Urinary bladder (tissue), 4 donors: Measurements from ENCODE around the gene SYT6. TPM values are rescaled to one million over a fixed set of nuclear protein-coding genes. Genes with fewer than 3 reads are reported as not detected.

Experiments
- DNase-seq: peaks from one replicate; pipeline ENCODE4 v3.0.0-alpha.2; 2015; ENCODE audit errors: extremely low spot score
- H3K27ac ChIP-seq: one replicate; pipeline ENCODE4 v1.5.1; 2013; ENCODE audit warnings: low read depth, mild to moderate bottlenecking, moderate library complexity
- H3K36me3 ChIP-seq: one replicate; pipeline ENCODE4 v1.6.1; 2013; ENCODE audit warnings: mild to moderate bottlenecking, moderate library complexity; ENCODE audit not compliant: insufficient read depth
- H3K4me1 ChIP-seq: one replicate; pipeline ENCODE4 v1.6.1; 2013; ENCODE audit warnings: mild to moderate bottlenecking, moderate library complexity; ENCODE audit not compliant: insufficient read depth
- H3K4me3 ChIP-seq: one replicate; pipeline ENCODE4 v1.5.1; 2013; ENCODE audit warnings: low read depth, low read length
- WGBS: extraction: QIAGEN DNeasy Blood & Tissue Kit; methylation state at CpG from one replicate; pipeline ENCODE4 v1.1.7; 2013; 5-methylcytosine and 5-hydroxymethylcytosine counted together
- polyA plus RNA-seq: library from polyadenylated mRNA; stranded (reverse); fragments of 200-250 nt; gene quantifications from one replicate; pipeline ENCODE4 v1.2.3, GENCODE V29; 2013
- total RNA-seq: library from RNA; depleted of rRNA; stranded (reverse); fragments of >200 nt; gene quantifications from one replicate; pipeline ENCODE4 v1.2.3, GENCODE V29; 2014
- donor health status: healthy with polysubstance abuse.
- donor health status: healthy.

Gene SYT6
- total and polyA plus RNA-seq, 2 donors, result 0.14 to 0.37 TPM

GRCh38 chr1:114145504-114146151, 8.0 kb downstream of the SYT6 start:
- Histone ChIP-seq H3K27ac (no peak overlapping the region), H3K4me3 (no peak overlapping the region), H3K36me3 (no peaks in the 10 kb centered on the region), H3K4me1 (no peaks in the 10 kb centered on the region)
- WGBS, result 91% methylated on average over 2 of the region's 2 CpGs
- no peak for DNase-seq

- DNase-seq, result no peak
- no peak overlapping the region for H3K4me3 ChIP-seq
- no peaks in the 10 kb centered on the region for H3K36me3 ChIP-seq
- 92% methylated on average over 2 of the region's 2 CpGs for WGBS
- H3K4me1 ChIP-seq, result no peaks in the 10 kb centered on the region
- H3K27ac ChIP-seq, result no peak overlapping the region
Observed at GRCh38 chr1:114144016-114144415, 9.7 kb downstream of the SYT6 start.

- Histone ChIP-seq H3K36me3 (no peaks in the 10 kb centered on the region), H3K27ac (no peak overlapping the region), H3K4me3 (no peak overlapping the region), H3K4me1 (no peaks in the 10 kb centered on the region)
- WGBS, result 95% methylated on average over 10 of the region's 10 CpGs
- DNase-seq, result no peak
Observed at GRCh38 chr1:114139540-114139939, 14.1 kb downstream of the SYT6 start.

GRCh38 chr1:114137497-114137896, 16.2 kb downstream of the SYT6 start:
- Histone ChIP-seq H3K4me1 (no peaks in the 10 kb centered on the region), H3K36me3 (no peaks in the 10 kb centered on the region), H3K4me3 (no peak overlapping the region), H3K27ac (no peak overlapping the region)
- WGBS, result 97% methylated on average over 15 of the region's 15 CpGs
- no peak for DNase-seq

GRCh38 chr1:114135786-114136185, 17.9 kb downstream of the SYT6 start:
- DNase-seq, result no peak
- H3K4me1 ChIP-seq, result no peaks in the 10 kb centered on the region
- H3K36me3 ChIP-seq, result no peaks in the 10 kb centered on the region
- no peak overlapping the region for H3K27ac ChIP-seq
- 72% methylated on average over 7 of the region's 7 CpGs for WGBS
- no peak overlapping the region for H3K4me3 ChIP-seq

GRCh38 chr1:114134518-114134917, 19.2 kb downstream of the SYT6 start:
- 86% methylated on average over 4 of the region's 4 CpGs for WGBS
- no peak for DNase-seq
- H3K36me3 ChIP-seq, result no peaks in the 10 kb centered on the region
- H3K4me3 ChIP-seq, result no peak overlapping the region
- H3K27ac ChIP-seq, result no peak overlapping the region
- H3K4me1 ChIP-seq, result no peaks in the 10 kb centered on the region

GRCh38 chr1:114133129-114133528, 20.5 kb downstream of the SYT6 start:
- Histone ChIP-seq H3K4me1 (no peaks in the 10 kb centered on the region), H3K36me3 (no peaks in the 10 kb centered on the region), H3K4me3 (no peak overlapping the region), H3K27ac (no peak overlapping the region)
- WGBS, result 95% methylated on average over 7 of the region's 7 CpGs
- no peak for DNase-seq

GRCh38 chr1:114131526-114132220, 22.0 kb downstream of the SYT6 start:
- Histone ChIP-seq H3K27ac (no peak overlapping the region), H3K4me3 (no peak overlapping the region), H3K4me1 (no peaks in the 10 kb centered on the region), H3K36me3 (no peaks in the 10 kb centered on the region)
- WGBS, result 89% methylated on average over 4 of the region's 4 CpGs
- no peak for DNase-seq

- H3K4me3 ChIP-seq, result no peak overlapping the region
- 78% methylated on average over 7 of the region's 7 CpGs for WGBS
- H3K36me3 ChIP-seq, result no peaks in the 10 kb centered on the region
- no peak for DNase-seq
- no peaks in the 10 kb centered on the region for H3K4me1 ChIP-seq
- H3K27ac ChIP-seq, result no peak overlapping the region
Observed at GRCh38 chr1:114130846-114131525, 22.7 kb downstream of the SYT6 start.

- Histone ChIP-seq H3K4me3 (no peak overlapping the region), H3K4me1 (no peaks in the 10 kb centered on the region), H3K36me3 (no peaks in the 10 kb centered on the region), H3K27ac (no peak overlapping the region)
- no peak for DNase-seq
- WGBS, result 86% methylated on average over 4 of the region's 4 CpGs
Observed at GRCh38 chr1:114130213-114130612, 23.5 kb downstream of the SYT6 start.

GRCh38 chr1:114128293-114128692, 25.4 kb downstream of the SYT6 start:
- Histone ChIP-seq H3K4me3 (no peak overlapping the region), H3K27ac (no peak overlapping the region), H3K4me1 (no peaks in the 10 kb centered on the region), H3K36me3 (no peaks in the 10 kb centered on the region)
- no peak for DNase-seq
- WGBS, result 77% methylated on average over 6 of the region's 6 CpGs

- no peak for DNase-seq
- Histone ChIP-seq H3K4me1 (no peaks in the 10 kb centered on the region), H3K36me3 (no peaks in the 10 kb centered on the region), H3K27ac (no peak overlapping the region), H3K4me3 (no peak overlapping the region)
- 84% methylated on average over 10 of the region's 10 CpGs for WGBS
Observed at GRCh38 chr1:114126261-114127095, 27.2 kb downstream of the SYT6 start.

- no peaks in the 10 kb centered on the region for H3K36me3 ChIP-seq
- no peak for DNase-seq
- no peak overlapping the region for H3K4me3 ChIP-seq
- no peak overlapping the region for H3K27ac ChIP-seq
- no peaks in the 10 kb centered on the region for H3K4me1 ChIP-seq
- 90% methylated on average over 7 of the region's 7 CpGs for WGBS
Observed at GRCh38 chr1:114124644-114125043, 29.0 kb downstream of the SYT6 start.
